Panc1 (cell line): ENCODE results near the gene NRBP1. TPM values are rescaled to one million over a fixed set of nuclear protein-coding genes. Genes with fewer than 3 reads are reported as not detected.

Experiments
- ATAC-seq: fragments of 200-7000 bp; cut with Tn5 transposase; 2 replicates; pipeline ENCODE4 v1.9.1; 2020; ENCODE audit warnings: mild to moderate bottlenecking, moderate library complexity
- BruUV-seq: library from RNA; stranded (reverse); fragments of 400-500 nt; replicated peaks from 2 replicates; lab custom pipeline; 2021; lab: Mats Ljungman, UMichigan
- CTCF ChIA-PET: fragments of 300-600 bp; sonication (Branson Sonifier 250); formaldehyde crosslinking; loops from one replicate; lab custom pipeline; 2022; ENCODE audit warnings: antibody characterized with exemption; lab: Charles Lee
- POLR2A ChIA-PET: fragments of 300-600 bp; sonication (Branson Sonifier 250); formaldehyde crosslinking; loops from one replicate; lab custom pipeline; 2022; ENCODE audit warnings: antibody characterized with exemption; lab: Charles Lee
- DNase-seq: peaks from one replicate; pipeline ENCODE4 v3.0.0-alpha.2; 2010; ENCODE audit warnings: low read depth, low spot score
- H3K27ac ChIP-seq: 2 replicates; pipeline ENCODE4 v1.5.1; 2011; ENCODE audit warnings: mild to moderate bottlenecking, low read length, inconsistent platforms
- H3K27me3 ChIP-seq: fragments of 200-500 bp; sonication (Bioruptor generic); 2 replicates; pipeline ENCODE4 v1.6.0; 2014; ENCODE audit warnings: low read length, inconsistent platforms; ENCODE audit not compliant: control insufficient read depth, insufficient read depth
- H3K36me3 ChIP-seq: fragments of 200-500 bp; sonication (Bioruptor generic); 2 replicates; pipeline ENCODE4 v1.5.1; 2014; ENCODE audit warnings: inconsistent platforms, mild to moderate bottlenecking, low read length, moderate library complexity; ENCODE audit not compliant: control insufficient read depth, insufficient read depth
- H3K4me1 ChIP-seq: 2 replicates; pipeline ENCODE4 v1.5.1; 2011; ENCODE audit warnings: inconsistent platforms, mild to moderate bottlenecking, low read length, moderate library complexity; ENCODE audit not compliant: control insufficient read depth, insufficient read depth
- H3K4me3 ChIP-seq, 2 experiments: 2 replicates each; pipeline ENCODE4 v1.5.1; 2011 to 2012; ENCODE audit warnings: low read depth in 2 of 2, low read length in 2 of 2, mild to moderate bottlenecking in 2 of 2, inconsistent platforms in 1 of 2, moderate library complexity in 1 of 2
- H3K9me3 ChIP-seq: fragments of 200-500 bp; sonication (Bioruptor generic); 2 replicates; pipeline ENCODE4 v1.5.1; 2014; ENCODE audit warnings: low read depth, mild to moderate bottlenecking, inconsistent platforms, low read length, moderate library complexity; ENCODE audit not compliant: control insufficient read depth, insufficient read depth
- CTCF ChIP-seq: fragments of 450-650 bp; IDR thresholded peaks from 2 replicates; pipeline ENCODE4 v1.5.1; 2017; ENCODE audit warnings: mild to moderate bottlenecking
- POLR2AphosphoS5 ChIP-seq: IDR thresholded peaks from 2 replicates; pipeline ENCODE4 v1.6.1; 2012; ENCODE audit warnings: mild to moderate bottlenecking, low read depth, low read length, moderate library complexity
- SIN3A ChIP-seq: IDR thresholded peaks from 2 replicates; pipeline ENCODE4 v1.6.1; 2012; ENCODE audit warnings: low read depth, mild to moderate bottlenecking, low read length, moderate library complexity, borderline replicate concordance; ENCODE audit not compliant: insufficient read depth
- TCF7L2 ChIP-seq: IDR thresholded peaks from 2 replicates; pipeline ENCODE4 v1.6.1; 2011; ENCODE audit warnings: mild to moderate bottlenecking, low read depth, low read length, inconsistent platforms
- in situ Hi-C: cut with HindIII; loops from 2 replicates; pipeline ENCODE4 v1.10.0; 2016; ENCODE audit warnings: low sequenced_read_pairs, low pct_unique_long_range_greater_than_20kb
- intact Hi-C: fragments of 100-400 bp; cut with micrococcal nuclease; formaldehyde crosslinking; loops from one replicate; pipeline ENCODE4 v1.10.0; 2022; ENCODE audit not compliant: unreplicated experiment
- total RNA-seq: library from RNA; stranded (reverse); gene quantifications from one replicate; pipeline ENCODE4 v1.2.1, GENCODE V29; 2021; ENCODE audit not compliant: unreplicated experiment
- TF ChIP-seq, protein P1 (sequence below), 2 experiments: IDR thresholded peaks; 2 replicates each; pipeline ENCODE4 v1.6.1; 2011 to 2012; ENCODE audit warnings: low read depth in 2 of 2, control low read depth in 1 of 2, low read length in 1 of 2, mild to moderate bottlenecking in 1 of 2, moderate library complexity in 1 of 2; ENCODE audit not compliant: insufficient read depth in 1 of 2

NRBP1 gene
- total RNA-seq, 1 experiment from 2014 or later = 103 TPM

DNA sequence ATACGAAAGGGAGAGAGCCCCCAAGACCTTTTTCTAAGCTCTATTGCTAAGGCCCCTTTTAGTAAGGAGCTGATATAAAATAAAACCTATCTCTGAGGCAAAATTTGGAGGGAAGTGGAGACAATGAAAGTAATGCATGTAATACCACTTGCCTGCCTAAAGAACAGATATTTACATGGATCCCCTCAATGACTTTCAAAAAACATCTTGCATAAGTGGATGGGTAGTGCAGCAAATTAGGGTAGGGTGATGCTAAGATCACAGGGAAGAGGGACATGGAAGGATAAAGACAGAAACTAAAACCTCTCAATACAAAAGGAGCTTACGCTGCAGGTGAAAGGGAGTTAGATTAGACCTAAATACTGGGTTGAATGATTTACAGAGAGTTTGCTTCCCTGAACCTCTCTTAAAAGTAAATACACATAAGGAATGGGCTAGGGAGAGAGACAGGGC, 49.0 kb upstream of the NRBP1 start:
- H3K27me3 ChIP-seq = no peaks in the 10 kb centered on the region
- POLR2A ChIA-PET = no interaction called here
- ATAC-seq (no peak), DNase-seq (no peak)
- BruUV-seq = no TSS peak
- H3K4me3 ChIP-seq = peak overlapping the region; percentile 91 to 93
- H3K27ac ChIP-seq = peak overlapping the region; percentile 96
- intact Hi-C loops (no loop called here), in situ Hi-C loops (no loop called here)
- no peaks in the 10 kb centered on the region for H3K9me3 ChIP-seq
- CTCF ChIA-PET = no interaction called here
- peaks cover 40% of the 10 kb centered on the region for H3K4me1 ChIP-seq
- H3K36me3 ChIP-seq = peaks cover 9% of the 10 kb centered on the region
- no peak for TF ChIP-seq CTCF
- TF ChIP-seq, protein P1, sequence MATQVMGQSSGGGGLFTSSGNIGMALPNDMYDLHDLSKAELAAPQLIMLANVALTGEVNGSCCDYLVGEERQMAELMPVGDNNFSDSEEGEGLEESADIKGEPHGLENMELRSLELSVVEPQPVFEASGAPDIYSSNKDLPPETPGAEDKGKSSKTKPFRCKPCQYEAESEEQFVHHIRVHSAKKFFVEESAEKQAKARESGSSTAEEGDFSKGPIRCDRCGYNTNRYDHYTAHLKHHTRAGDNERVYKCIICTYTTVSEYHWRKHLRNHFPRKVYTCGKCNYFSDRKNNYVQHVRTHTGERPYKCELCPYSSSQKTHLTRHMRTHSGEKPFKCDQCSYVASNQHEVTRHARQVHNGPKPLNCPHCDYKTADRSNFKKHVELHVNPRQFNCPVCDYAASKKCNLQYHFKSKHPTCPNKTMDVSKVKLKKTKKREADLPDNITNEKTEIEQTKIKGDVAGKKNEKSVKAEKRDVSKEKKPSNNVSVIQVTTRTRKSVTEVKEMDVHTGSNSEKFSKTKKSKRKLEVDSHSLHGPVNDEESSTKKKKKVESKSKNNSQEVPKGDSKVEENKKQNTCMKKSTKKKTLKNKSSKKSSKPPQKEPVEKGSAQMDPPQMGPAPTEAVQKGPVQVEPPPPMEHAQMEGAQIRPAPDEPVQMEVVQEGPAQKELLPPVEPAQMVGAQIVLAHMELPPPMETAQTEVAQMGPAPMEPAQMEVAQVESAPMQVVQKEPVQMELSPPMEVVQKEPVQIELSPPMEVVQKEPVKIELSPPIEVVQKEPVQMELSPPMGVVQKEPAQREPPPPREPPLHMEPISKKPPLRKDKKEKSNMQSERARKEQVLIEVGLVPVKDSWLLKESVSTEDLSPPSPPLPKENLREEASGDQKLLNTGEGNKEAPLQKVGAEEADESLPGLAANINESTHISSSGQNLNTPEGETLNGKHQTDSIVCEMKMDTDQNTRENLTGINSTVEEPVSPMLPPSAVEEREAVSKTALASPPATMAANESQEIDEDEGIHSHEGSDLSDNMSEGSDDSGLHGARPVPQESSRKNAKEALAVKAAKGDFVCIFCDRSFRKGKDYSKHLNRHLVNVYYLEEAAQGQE (IDR thresholded peaks at IDR 0.05; ENCODE audit: insufficient read depth in 1 of 2, low read depth in 2 of 2, low read length in 1 of 2) = no peak
- no peak for TF ChIP-seq SIN3A
- no peak for TF ChIP-seq TCF7L2
- TF ChIP-seq POLR2AphosphoS5 = no peak

- H3K9me3 ChIP-seq = no peaks in the 10 kb centered on the region
- no peak for DNase-seq
- peak; percentile 52 for ATAC-seq
- CTCF ChIA-PET = no interaction called here
- H3K27ac ChIP-seq = peak overlapping the region; percentile 96
- H3K4me1 ChIP-seq = peaks cover 40% of the 10 kb centered on the region
- POLR2A ChIA-PET = no interaction called here
- H3K4me3 ChIP-seq = peak overlapping the region; percentile 91 to 93
- TF ChIP-seq TCF7L2 = no peak
- 0 out of 2 replicates have a peak, but pooled peaks have one; percentile 10 for TF ChIP-seq SIN3A
- no peaks in the 10 kb centered on the region for H3K27me3 ChIP-seq
- in situ Hi-C loops (no loop called here), intact Hi-C loops (no loop called here)
- H3K36me3 ChIP-seq = peaks cover 13% of the 10 kb centered on the region
- TSS peak; percentile 37 for BruUV-seq
Observed at GRCh38 chr2:27379836-27380625, 48.4 kb upstream of the NRBP1 start.
